Measurements from ENCODE around the gene CNTNAP2.

CNTNAP2 gene

GRCh38 chr7:146966274-146966673 is 849.7 kb downstream of the CNTNAP2 start:
- no peak overlapping the region for H3K4me3 ChIP-seq (ENCODE audit: low read depth, low read length)
- TF ChIP-seq CTCF (IDR thresholded peaks at IDR 0.05; ENCODE audit: low read depth, low read length), result no peak

- H3K4me3 ChIP-seq (ENCODE audit: low read depth, low read length), result no peak overlapping the region
- TF ChIP-seq CTCF (IDR thresholded peaks at IDR 0.05; ENCODE audit: low read depth, low read length), result no peak
Measured at GRCh38 chr7:146982482-146982881, 865.9 kb downstream of the CNTNAP2 start.

- H3K4me3 ChIP-seq (ENCODE audit: low read depth, low read length), result no peak overlapping the region
- TF ChIP-seq CTCF (IDR thresholded peaks at IDR 0.05; ENCODE audit: low read depth, low read length), result no peak
Measured at GRCh38 chr7:146991596-146991995, 875.0 kb downstream of the CNTNAP2 start.

GRCh38 chr7:146993764-146994163 is 877.2 kb downstream of the CNTNAP2 start:
- H3K4me3 ChIP-seq (ENCODE audit: low read depth, low read length), result no peak overlapping the region
- TF ChIP-seq CTCF (IDR thresholded peaks at IDR 0.05; ENCODE audit: low read depth, low read length), result no peak

GRCh38 chr7:147008530-147008929 is 891.9 kb downstream of the CNTNAP2 start:
- H3K4me3 ChIP-seq (ENCODE audit: low read depth, low read length), result no peak overlapping the region

GRCh38 chr7:147012666-147013065 is 896.1 kb downstream of the CNTNAP2 start:
- no peak overlapping the region for H3K4me3 ChIP-seq (ENCODE audit: low read depth, low read length)
- TF ChIP-seq CTCF (IDR thresholded peaks at IDR 0.05; ENCODE audit: low read depth, low read length), result no peak

More at GRCh38 chr7:147008530-147008929, 891.9 kb downstream of the CNTNAP2 start:
- no peak for TF ChIP-seq CTCF (IDR thresholded peaks at IDR 0.05; ENCODE audit: low read depth, low read length)

- no peak overlapping the region for H3K4me3 ChIP-seq (ENCODE audit: low read depth, low read length)
- no peak for TF ChIP-seq CTCF (IDR thresholded peaks at IDR 0.05; ENCODE audit: low read depth, low read length)
Measured at GRCh38 chr7:147013825-147014224, 897.2 kb downstream of the CNTNAP2 start.

Measured in WI38 (cell line).